ENCODE results near the gene ZNF335.

The ZNF335 gene

DNA sequence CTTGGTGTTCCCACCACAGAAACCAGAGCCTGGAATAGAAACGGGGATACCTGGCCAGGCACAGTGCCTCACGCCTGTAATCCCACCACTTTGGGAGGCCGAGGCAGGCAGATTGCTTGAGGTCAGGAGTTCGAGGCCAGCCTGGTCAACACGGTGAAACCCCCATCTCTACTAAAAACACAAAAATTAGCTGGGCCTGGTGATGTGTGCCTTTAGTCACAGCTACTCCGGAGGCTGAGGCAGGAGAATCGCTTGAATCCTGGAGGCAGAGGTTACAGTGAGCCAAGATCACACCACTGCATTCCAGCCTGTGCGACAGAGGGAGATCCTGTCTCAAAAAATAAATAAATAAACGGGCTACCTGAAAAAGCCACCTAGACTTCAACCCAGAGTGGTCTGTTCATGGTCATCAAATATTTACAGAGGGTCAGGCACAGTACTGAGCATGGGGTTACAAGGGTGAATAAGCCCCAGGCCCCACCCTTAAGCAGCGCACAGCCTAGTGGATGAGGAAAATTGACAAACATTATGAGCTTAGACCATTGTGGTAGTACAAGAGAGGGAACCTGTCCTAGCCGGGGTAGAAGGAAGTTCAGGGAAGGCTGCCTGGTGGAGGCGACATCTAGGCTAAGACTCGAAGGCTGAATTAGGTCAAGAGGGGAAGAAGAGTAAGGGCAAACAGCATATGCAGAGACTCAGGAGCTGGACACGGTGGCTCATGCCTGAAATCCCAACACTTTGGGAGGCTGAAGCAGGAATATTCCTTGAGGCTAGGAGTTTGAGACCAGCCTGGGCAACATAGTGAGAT is 44.7 kb downstream of the ZNF335 start:
- no peak for TF ChIP-seq MAX (IDR thresholded peaks at IDR 0.05; ENCODE audit: low read depth, low read length)
- no peak for TF ChIP-seq MYC (IDR thresholded peaks at IDR 0.05; ENCODE audit: low read depth, low read length)
- TF ChIP-seq, protein P1, sequence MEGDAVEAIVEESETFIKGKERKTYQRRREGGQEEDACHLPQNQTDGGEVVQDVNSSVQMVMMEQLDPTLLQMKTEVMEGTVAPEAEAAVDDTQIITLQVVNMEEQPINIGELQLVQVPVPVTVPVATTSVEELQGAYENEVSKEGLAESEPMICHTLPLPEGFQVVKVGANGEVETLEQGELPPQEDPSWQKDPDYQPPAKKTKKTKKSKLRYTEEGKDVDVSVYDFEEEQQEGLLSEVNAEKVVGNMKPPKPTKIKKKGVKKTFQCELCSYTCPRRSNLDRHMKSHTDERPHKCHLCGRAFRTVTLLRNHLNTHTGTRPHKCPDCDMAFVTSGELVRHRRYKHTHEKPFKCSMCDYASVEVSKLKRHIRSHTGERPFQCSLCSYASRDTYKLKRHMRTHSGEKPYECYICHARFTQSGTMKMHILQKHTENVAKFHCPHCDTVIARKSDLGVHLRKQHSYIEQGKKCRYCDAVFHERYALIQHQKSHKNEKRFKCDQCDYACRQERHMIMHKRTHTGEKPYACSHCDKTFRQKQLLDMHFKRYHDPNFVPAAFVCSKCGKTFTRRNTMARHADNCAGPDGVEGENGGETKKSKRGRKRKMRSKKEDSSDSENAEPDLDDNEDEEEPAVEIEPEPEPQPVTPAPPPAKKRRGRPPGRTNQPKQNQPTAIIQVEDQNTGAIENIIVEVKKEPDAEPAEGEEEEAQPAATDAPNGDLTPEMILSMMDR (IDR thresholded peaks at IDR 0.05; ENCODE audit: low read depth, low read length), result no peak
- TF ChIP-seq POLR2A (IDR thresholded peaks at IDR 0.05; ENCODE audit: extremely low read depth, insufficient read length), result no peak
- DNase-seq (ENCODE audit: low read depth), result no peak
- H3K4me3 ChIP-seq (ENCODE audit: low read depth, low read length), result no peak overlapping the region

DNA sequence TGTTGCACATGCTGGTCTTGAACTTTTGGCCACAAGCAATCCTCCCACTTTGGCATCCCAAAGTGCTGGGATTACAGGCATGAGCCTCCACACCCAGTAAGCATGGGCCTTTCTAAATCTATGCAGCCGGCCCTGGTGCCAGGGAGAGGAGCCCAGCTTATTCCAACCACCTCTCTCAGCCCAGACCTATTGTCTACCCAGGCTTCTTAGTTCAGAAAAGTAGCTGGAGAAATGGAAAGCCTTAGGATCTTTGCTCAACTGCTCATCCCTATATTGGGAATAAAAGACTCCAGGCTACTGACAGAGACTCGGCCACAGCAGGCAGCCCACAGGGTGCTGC is 45.3 kb downstream of the ZNF335 start:
- DNase-seq (ENCODE audit: low read depth), result no peak
- TF ChIP-seq, protein P1 (IDR thresholded peaks at IDR 0.05; ENCODE audit: low read depth, low read length), result no peak
- TF ChIP-seq MYC (IDR thresholded peaks at IDR 0.05; ENCODE audit: low read depth, low read length) (no peak), POLR2A (IDR thresholded peaks at IDR 0.05; ENCODE audit: extremely low read depth, insufficient read length) (no peak), MAX (IDR thresholded peaks at IDR 0.05; ENCODE audit: low read depth, low read length) (no peak)
- H3K4me3 ChIP-seq (ENCODE audit: low read depth, low read length), result no peak overlapping the region

- TF ChIP-seq POLR2A (IDR thresholded peaks at IDR 0.05; ENCODE audit: extremely low read depth, insufficient read length) (no peak), MAX (IDR thresholded peaks at IDR 0.05; ENCODE audit: low read depth, low read length) (no peak), MYC (IDR thresholded peaks at IDR 0.05; ENCODE audit: low read depth, low read length) (no peak)
- TF ChIP-seq, protein P1 (IDR thresholded peaks at IDR 0.05; ENCODE audit: low read depth, low read length), result no peak
- H3K4me3 ChIP-seq (ENCODE audit: low read depth, low read length), result no peak overlapping the region
- DNase-seq (ENCODE audit: low read depth), result no peak
Observed at GRCh38 chr20:45925821-45926506, 46.0 kb downstream of the ZNF335 start.

- no peak for DNase-seq (ENCODE audit: low read depth)
- TF ChIP-seq MYC (IDR thresholded peaks at IDR 0.05; ENCODE audit: low read depth, low read length), result no peak
- TF ChIP-seq MAX (IDR thresholded peaks at IDR 0.05; ENCODE audit: low read depth, low read length), result no peak
- TF ChIP-seq POLR2A (IDR thresholded peaks at IDR 0.05; ENCODE audit: extremely low read depth, insufficient read length), result no peak
- TF ChIP-seq, protein P1 (IDR thresholded peaks at IDR 0.05; ENCODE audit: low read depth, low read length), result no peak
- no peak overlapping the region for H3K4me3 ChIP-seq (ENCODE audit: low read depth, low read length)
Observed at GRCh38 chr20:45924391-45925261, 47.4 kb downstream of the ZNF335 start.

DNA sequence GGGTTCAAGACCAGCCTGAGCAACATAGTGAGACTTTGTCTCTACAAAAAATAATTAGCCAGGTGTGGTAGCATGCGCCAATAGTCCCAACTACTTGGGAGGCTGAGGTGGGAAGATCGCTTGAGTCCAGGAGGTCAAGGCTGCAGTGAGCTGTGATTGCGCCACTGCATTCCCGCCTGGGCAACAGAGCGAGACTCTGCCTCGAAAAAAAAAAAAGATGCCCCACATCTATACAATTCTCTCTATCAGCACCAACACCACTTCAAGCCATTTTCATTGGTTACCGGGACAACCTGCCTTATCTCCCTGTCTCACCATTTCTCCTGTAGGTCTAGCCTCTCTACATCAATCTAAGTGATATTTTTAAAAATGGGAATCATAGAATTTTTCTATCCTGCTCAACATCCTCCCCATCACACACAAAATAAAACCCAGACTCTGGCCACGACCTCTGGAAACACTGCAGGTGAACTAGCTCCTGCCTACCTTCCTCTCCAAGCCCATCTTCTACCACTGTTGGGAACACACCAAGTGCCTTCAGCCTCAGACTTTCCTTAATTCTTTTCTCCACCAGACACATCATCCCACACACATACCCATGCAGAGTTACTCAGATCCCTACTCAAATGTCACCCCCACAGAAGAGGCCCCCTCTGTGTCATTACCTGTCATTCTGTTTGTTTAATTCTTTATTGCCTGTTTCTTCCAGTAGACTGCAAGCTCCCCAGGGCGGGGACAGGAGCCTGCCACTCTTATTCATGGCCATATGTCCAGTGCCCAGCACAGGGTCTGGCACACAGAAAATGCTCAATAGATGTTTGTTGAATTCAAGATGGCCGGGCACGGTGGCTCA is 50.4 kb downstream of the ZNF335 start:
- TF ChIP-seq POLR2A (IDR thresholded peaks at IDR 0.05; ENCODE audit: extremely low read depth, insufficient read length), result no peak
- TF ChIP-seq MYC (IDR thresholded peaks at IDR 0.05; ENCODE audit: low read depth, low read length), result no peak
- no peak for TF ChIP-seq MAX (IDR thresholded peaks at IDR 0.05; ENCODE audit: low read depth, low read length)
- TF ChIP-seq, protein P1 (IDR thresholded peaks at IDR 0.05; ENCODE audit: low read depth, low read length), result no peak
- H3K4me3 ChIP-seq (ENCODE audit: low read depth, low read length), result no peak overlapping the region
- DNase-seq (ENCODE audit: low read depth), result no peak

Measured in NB4 (cell line).